ENCODE data around the gene M1AP.

M1AP gene

DNA sequence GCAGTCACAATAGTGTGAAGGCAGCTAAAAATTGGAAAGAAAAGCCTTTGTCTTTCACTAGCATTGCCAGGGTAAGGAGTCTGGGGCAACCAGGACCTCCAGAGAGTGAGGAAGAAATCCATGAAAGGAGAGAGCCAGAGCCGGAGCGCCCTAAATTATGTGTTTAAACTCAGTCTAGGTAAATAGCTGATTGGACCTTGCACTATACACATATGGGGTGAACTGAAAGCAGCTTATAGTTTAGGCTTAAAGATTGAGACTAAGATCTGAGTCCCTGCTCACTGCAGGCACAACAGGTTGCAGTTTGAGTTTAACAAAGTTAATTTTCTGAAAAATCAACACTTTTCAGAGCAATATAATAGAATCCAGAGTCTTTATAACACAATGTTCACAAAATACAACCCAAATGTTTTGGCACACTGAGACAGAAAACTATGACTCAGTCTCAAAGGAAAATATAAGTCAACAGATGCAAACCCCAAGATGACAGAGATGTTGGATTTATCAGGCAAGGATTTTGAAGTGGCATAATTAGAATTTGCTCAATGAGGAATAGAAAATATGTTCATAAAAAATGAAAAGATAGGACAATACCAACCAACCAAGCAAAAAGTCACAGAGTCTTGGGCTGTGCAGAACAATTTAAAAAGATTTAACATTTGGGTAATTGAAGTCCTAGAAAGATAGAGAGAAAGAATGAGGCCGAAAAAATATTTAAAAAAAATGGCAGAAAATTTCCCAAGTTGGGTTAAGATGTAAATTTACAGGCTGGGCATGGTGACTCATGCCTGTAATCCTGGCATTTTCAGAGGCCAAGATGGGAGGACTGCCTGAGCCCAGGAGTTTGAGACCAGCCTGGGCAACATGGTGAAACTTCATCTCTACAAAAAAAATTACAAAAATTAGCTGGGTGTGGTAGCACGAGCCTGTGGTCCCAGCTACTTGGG is 54.0 kb downstream of the M1AP start:
- no peak for DNase-seq

DNA sequence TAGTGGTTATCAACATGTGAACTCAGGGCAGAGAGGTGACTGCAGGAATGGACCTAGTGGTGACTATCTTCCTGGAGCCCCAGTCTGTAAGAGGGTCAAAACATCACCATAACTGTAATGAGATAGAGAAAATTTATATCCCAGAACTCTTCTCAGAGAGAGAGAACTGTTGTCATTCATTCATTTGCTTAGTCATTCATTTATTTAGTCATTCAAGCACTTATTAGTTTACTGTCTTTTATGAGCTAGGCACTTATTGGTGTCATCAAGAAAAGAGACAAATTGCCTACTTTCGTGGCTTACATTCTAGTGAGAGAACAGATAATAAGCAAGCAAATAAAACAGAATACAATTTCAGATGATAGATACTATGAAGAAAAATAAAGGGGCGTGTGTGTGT is 59.5 kb downstream of the M1AP start:
- no peak for DNase-seq

- peak; percentile 91 for DNase-seq
Observed at GRCh38 chr2:74587664-74588277, 60.4 kb downstream of the M1AP start.

DNA sequence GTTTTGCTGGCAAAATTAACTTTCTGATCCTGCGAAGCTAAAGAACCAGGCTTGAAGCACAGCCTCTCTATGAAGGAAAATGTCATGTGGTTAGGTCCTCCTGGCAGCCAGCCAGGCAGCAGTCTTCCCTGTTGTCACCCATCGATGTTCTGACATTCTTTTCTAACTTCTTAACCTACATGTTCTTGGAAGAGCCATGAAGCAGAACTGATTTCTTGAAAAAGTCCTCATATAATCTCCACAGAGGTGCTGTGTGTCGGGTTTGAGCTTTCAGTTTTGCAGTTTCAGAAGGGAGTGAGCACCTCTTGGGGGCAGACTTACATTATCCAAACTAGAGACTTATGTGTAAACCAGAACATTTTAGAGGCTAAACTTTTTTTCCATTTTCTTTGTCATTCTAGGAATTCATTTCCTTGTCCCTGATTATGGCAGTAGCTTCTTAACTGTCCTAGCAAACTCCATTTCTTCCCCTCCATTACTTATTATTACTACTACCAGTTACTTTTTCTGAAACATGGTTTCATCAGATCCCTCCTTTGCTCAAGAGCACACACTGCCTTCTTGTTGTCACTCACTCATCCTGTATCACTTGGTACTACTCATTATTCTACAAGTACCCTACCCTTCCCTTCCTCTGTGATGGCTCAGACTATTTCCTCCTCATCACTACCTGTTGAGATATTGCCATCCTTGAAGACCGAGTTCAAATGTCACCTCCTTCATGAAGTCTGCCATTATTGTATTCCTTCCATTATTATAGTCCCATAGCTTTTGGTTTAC is 62.5 kb downstream of the M1AP start:
- DNase-seq = peak; percentile 66

DNA sequence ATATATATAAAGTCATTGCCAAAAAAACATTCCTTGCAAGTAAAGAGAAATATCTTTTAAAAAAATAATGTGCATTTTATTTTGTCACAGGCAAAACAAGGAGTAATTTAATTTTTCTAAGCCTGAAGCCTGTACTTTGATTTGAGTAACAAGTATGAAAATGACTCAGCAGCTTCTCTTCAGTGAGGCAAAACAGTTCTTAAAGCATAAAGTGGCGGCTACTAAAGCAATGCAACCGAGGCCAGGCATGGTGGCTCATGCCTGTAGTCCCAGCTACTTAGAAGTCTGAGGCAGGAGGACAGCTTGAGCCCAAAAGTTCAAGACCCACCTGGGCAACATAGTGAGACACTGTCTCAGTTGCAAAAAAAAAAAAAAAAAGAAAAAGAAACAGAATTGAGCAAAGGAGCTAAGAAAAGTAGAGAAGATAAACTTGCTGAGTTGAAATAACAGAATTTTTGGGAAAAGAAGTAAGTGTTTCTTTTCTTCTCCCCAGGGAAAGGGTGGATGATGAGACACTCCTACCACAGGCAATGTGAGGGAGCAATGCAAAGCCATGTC is 64.0 kb downstream of the M1AP start:
- peak; percentile 47 for DNase-seq

DNA sequence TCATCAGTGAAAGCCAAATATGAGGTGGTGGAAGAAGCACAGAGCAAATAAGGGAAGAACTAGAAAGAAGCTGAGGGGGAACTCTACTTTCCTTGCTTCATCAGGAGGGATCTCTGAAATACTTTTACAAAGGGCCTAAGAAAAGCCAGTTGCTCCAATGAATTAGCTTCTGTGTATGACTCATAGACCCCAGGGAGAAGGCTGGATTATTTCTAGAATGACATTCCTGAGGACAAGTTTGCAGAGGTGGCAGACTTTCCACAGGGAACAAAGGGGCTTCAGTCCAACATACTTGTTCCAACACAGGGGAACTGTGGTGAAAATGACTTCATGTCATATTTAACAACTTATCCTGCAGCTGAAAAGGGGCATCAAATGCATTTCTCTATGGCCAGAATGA is 64.6 kb downstream of the M1AP start:
- no peak for DNase-seq

- no peak for DNase-seq
Observed at GRCh38 chr2:74582184-74582583, 65.9 kb downstream of the M1AP start.

GRCh38 chr2:74581463-74581862 is 66.7 kb downstream of the M1AP start:
- DNase-seq = no peak

GRCh38 chr2:74578408-74578807 is 69.7 kb downstream of the M1AP start:
- no peak for DNase-seq

- peak; percentile 84 for DNase-seq
Observed at GRCh38 chr2:74577448-74577847, 70.7 kb downstream of the M1AP start.

DNA sequence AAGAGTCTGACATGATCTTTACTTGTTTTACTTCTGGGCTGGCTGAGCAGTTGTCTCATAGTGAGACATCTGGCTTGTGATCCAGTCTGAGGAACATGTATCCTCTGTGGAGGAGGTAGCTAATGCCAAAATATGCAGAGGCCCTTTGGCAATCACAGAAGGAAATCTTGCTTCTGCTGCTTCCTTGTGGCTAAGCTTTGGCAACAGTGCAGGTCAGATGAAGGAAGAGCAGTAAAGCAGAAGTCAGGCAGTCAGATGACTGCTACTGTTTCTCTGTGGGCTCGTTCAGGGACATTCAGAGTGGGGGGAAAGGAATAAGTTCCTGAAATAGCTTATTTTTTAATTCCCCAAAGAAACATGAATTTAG is 71.3 kb downstream of the M1AP start:
- DNase-seq = peak; percentile 90

DNA sequence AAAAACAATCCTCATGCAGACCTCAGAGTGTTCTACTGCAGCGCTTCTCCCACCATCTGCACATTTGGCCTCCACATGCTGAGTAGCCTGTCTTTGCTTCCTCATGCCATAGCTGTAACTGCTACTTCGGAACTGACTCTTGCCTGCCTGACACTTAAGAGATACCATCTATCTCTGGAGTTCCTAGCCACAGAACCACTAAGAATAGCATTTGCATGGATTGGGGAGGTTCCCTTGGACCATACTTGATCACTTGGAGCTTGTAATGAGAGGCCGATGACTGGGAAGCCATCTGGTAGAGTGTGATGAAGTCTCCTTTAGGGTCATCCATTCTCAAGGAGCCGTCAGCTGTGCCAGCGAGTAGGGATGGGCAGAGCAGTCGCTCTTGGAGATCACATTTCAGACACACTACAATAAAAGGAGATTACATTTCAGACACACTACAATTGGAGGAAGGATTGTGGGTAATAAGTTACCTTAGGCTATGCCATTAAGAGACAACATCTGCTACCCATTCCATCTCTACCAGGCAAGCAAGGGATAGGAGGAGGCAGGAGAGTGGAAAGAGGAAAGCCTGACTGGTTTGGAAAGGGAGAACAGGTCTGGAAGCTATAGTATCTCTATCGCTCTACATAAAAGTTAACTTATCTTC is 71.8 kb downstream of the M1AP start:
- peak; percentile 61 for DNase-seq

DNA sequence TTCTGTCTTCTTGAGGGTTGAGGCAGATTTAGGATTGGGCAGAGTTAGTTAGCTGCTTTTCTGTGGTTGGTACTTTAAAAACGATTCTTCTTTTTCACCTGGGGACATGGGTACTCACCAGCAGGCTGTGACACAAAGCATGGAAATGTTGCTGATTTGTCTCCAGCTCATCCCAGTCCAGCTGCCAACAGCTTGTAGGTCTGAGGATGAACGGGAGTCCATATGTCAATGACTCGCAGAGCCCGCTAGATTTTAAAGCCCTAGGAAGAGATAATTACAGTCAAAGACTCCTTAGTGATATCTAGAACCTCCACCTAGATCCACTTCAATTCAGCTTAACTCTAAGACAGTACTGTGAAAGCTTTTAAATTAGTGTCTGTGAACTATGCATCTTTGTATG is 72.8 kb downstream of the M1AP start:
- no peak for DNase-seq

DNA sequence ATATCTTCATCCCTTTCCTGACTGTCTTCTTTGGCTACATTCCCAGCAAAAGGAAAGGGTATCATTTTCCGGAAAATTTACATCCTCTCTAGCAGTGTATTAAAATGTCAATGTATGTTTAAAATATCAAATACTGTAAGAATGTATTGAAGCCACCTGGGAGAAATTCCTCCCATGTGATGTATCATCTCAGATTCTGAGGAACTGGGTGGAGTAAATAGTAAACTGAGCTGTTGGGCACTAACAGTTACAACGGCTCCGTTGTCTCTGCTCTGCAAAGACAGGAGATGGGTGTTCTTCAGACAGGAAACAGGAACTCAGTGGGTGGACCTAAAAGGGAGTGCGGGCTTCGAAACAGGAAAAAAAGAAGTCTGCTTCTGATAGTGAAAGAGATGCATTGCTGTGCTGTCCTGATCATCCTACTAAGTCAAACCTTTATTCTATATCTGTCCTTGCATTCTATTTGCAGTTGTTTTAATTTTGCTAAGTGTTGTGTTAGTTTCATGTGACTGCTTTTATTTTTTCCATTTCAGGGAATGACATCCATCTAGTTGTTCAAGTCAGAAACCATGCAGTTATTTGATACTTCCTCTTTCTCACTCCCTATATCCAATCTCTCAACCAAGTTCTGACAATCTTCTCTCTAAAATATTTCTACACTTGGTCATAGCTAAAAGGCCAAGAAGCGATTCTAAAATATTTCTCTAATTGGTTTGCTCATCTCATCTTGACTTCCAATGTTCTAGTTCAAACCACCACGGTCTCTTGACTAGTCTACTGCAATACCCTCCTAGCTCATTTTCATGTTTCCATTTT is 74.2 kb downstream of the M1AP start:
- DNase-seq = peak; percentile 95

DNA sequence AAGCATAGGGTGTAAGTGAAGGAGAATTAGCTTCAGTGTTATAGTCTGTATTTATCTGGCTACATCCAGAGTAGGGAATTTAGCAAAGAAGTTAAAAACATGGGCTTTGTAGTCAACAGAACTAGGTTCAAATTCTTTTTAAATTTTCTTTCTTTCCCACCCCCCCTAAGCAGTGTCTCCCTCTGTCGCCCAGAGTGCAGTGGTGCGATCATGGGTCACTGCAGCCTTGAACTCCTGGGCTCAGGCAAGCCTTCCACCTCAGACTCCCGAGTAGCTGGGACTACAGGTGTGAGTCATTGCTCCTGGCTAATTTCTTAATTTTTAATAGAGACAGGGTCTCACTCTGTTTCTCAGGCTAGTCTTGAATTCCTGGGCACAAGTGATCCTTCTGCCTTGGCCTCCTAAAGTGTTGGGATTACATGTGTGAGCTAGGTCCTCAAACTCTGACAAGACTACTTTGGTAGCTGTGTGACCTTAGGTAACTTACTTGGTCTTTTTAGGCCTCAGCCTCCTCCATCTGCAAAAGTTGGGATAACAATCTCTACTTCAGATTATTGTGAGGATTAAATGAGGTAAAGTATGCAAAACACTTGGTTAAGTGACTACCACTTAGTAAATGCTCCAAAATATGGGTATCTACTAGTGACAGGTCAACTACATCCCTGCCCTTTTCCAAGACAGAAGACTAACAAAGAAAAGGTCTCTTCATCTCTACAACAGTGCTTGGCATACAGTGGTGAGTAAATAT is 75.8 kb downstream of the M1AP start:
- no peak for DNase-seq

DNA sequence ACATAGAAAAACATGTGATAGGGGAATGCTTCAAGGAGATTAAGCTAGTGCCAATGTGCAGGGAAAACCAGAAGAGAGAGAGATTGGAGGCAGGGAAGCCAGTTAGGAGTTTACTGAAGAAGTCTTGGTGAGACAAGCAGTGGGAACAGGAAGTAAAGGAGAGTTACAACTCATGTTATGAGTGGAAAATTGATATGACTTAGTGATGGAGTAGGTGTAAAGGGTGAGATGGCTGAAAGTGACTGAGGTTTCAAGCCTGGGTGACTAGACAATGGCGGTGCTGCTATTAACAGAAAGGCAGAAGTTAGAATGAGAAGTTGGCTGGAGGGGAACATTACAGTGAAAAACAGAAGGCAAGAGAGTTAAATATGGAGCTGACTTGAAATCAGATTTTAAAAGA is 77.1 kb downstream of the M1AP start:
- DNase-seq = no peak

DNA sequence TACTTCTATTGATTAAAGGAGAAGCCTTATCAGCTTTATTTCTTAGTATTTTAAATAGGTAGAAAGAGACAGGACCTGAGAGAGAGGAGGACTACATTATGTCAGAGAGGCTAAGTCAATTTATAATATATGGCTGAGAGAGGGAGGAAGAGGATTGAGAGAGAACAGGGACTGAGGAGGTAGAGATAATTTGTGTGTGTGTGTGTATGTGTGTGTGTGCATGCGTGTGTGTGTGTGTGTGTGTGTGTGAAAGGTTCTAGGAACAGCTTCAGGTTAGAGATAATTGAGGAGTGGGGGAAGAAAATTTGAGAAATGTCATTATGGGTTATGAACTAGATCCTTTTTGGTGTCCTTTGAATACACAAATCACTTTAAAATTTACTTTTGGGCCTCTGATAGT is 78.4 kb downstream of the M1AP start:
- no peak for DNase-seq

- no peak for DNase-seq
Observed at GRCh38 chr2:74567881-74568280, 80.2 kb downstream of the M1AP start.

GRCh38 chr2:74566754-74567085 is 81.4 kb downstream of the M1AP start:
- DNase-seq = no peak

- DNase-seq = no peak
Observed at GRCh38 chr2:74566076-74566753, 81.9 kb downstream of the M1AP start.

- no peak for DNase-seq
Observed at GRCh38 chr2:74564222-74564621, 83.9 kb downstream of the M1AP start.
